ENCODE results near the gene PLAU.

The PLAU gene

DNA sequence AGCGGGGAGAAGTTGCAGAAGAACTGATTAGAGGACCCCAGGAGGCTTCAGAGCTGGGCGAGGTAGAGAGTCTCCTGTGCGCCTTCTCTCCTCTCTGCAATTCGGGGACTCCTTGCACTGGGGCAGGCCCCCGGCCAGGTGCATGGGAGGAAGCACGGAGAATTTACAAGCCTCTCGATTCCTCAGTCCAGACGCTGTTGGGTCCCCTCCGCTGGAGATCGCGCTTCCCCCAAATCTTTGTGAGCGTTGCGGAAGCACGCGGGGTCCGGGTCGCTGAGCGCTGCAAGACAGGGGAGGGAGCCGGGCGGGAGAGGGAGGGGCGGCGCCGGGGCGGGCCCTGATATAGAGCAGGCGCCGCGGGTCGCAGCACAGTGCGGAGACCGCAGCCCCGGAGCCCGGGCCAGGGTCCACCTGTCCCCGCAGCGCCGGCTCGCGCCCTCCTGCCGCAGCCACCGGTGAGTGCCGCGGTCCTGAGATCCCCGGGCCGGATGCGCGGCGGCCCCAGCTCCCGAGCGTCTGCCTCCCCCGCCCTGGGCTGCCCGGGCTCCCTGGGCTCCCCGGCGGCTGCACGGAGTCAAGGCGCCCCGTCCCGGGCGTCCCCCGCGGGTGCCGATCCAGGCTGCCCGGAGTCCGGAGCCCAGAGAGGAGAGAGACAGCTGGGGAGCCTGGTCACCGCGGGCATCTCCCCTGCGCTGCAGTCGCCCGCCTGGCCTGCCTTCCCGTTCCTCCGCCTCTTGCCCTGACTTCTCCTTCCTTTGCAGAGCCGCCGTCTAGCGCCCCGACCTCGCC lies at the start of gene PLAU:
Gene PLAU, plus strand, starts transcription at position 369 of the 789 bp plus-strand sequence. CDS start 424 bp downstream, outside the sequence.
- peak within 1 kb of the TSS; percentile 89 for H3K4me3 Mint-ChIP-seq
- peaks cover 40% of the 10 kb centered on the region for H3K4me1 Mint-ChIP-seq
- peak within 1 kb of the TSS; percentile 48 for H3K27ac Mint-ChIP-seq
- DNase-seq (ENCODE audit: low spot score in 2 of 2) (peak in 1 of 2 donors; percentile 68), ATAC-seq (peak; percentile 64)
- H3K36me3 Mint-ChIP-seq, result peaks cover 12% of the 10 kb centered on the region
- no peaks in the 10 kb centered on the region for H3K9me3 Mint-ChIP-seq

GRCh38 chr10:73862011-73862410 lies 48.9 kb upstream of the PLAU start:
- H3K4me1 Mint-ChIP-seq, result peaks cover 70% of the 10 kb centered on the region
- no peaks in the 10 kb centered on the region for H3K9me3 Mint-ChIP-seq
- no peak for ATAC-seq
- peaks cover 29% of the 10 kb centered on the region for H3K36me3 Mint-ChIP-seq
- DNase-seq (ENCODE audit: low spot score in 2 of 2), result no peak
- H3K27ac Mint-ChIP-seq, result no peak overlapping the region
- H3K4me3 Mint-ChIP-seq, result no peak overlapping the region

DNA sequence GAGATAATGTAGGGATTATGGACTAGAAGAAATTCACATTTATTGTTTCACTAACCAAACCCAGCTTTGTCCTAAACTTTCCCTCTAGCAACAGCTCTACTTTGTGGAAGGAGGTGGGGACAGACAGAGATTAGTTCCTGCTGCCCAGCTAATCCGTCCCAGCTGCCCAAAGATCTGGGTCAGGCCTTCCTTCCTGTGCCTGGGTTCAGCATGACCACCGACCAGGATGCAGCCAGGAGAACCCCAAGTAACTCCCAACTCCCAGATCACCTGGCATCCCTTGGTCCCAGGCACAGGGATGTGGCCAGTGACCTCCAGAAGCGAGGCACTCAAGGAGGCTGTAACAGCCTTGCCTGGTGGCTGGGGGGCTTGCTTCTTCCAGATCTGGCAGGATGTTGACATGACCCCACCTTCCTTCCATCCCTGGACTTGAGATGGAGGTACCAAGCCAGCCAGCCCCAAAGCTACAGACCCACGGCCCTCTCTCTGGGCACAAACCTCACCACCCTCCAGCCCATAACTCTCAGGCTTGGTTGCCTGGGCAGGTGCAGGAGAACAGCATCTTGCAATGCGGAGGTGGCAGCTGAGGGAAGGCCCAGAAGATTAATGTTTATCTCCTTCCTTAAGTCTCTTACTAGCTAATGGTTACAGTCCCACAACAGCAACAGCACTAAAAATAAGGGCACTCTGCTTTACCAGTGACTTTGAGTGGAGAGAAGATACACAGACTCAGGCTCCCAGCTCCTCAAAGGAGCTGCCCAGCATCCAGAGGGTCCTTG lies 47.7 kb upstream of the PLAU start:
- no peak for DNase-seq (ENCODE audit: low spot score in 2 of 2)
- Mint-ChIP-seq H3K4me3 (no peak overlapping the region), H3K27ac (peak overlapping the region; percentile 99), H3K4me1 (peaks cover 66% of the 10 kb centered on the region), H3K36me3 (peaks cover 25% of the 10 kb centered on the region), H3K9me3 (no peaks in the 10 kb centered on the region)
- no peak for ATAC-seq

DNA sequence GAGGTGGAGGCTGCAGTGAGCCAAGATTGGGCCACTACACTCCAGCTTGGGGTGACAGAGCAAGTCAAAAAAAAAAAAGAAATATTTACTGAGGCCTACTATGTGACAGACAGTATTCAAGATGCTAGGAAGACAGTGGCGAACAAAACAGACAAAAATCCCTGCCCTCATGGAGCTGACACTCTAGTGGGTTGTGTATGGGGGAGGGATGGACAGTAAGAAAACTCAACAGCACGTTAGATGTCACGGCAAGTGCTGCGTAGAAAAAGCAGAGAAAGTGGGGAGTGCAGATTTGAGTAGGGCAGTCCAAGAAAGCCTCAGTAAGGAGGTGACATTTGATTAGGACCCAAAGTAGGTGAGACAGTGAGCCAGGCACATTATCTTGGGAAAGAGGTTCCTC lies 46.7 kb upstream of the PLAU start:
- H3K27ac Mint-ChIP-seq, result peak overlapping the region; percentile 99

GRCh38 chr10:73865107-73865458 lies 45.8 kb upstream of the PLAU start:
- H3K9me3 Mint-ChIP-seq, result no peaks in the 10 kb centered on the region
- H3K4me3 Mint-ChIP-seq, result peak overlapping the region; percentile 89
- peak overlapping the region; percentile 99 for H3K27ac Mint-ChIP-seq
- peaks cover 15% of the 10 kb centered on the region for H3K36me3 Mint-ChIP-seq
- peaks cover 56% of the 10 kb centered on the region for H3K4me1 Mint-ChIP-seq
- DNase-seq (ENCODE audit: low spot score in 2 of 2) (no peak), ATAC-seq (no peak)

More for the DNA sequence above, 46.7 kb upstream of the PLAU start:
- peaks cover 63% of the 10 kb centered on the region for H3K4me1 Mint-ChIP-seq
- H3K36me3 Mint-ChIP-seq, result peaks cover 24% of the 10 kb centered on the region
- H3K9me3 Mint-ChIP-seq, result no peaks in the 10 kb centered on the region
- ATAC-seq (no peak), DNase-seq (ENCODE audit: low spot score in 2 of 2) (no peak)
- H3K4me3 Mint-ChIP-seq, result peak overlapping the region; percentile 89

GRCh38 chr10:73865459-73866442 lies 45.2 kb upstream of the PLAU start:
- peak in 1 of 2 donors; percentile 71 for DNase-seq (ENCODE audit: low spot score in 2 of 2)
- ATAC-seq, result peak; percentile 74
- Mint-ChIP-seq H3K9me3 (no peaks in the 10 kb centered on the region), H3K4me1 (peaks cover 56% of the 10 kb centered on the region), H3K4me3 (peak overlapping the region; percentile 89), H3K27ac (peak overlapping the region; percentile 99), H3K36me3 (peaks cover 15% of the 10 kb centered on the region)

- Mint-ChIP-seq H3K27ac (peak overlapping the region; percentile 99), H3K9me3 (no peaks in the 10 kb centered on the region), H3K4me1 (peaks cover 63% of the 10 kb centered on the region), H3K36me3 (peaks cover 12% of the 10 kb centered on the region), H3K4me3 (peak overlapping the region; percentile 89)
- DNase-seq (ENCODE audit: low spot score in 2 of 2) (no peak), ATAC-seq (no peak)
Observed at GRCh38 chr10:73866621-73867020, 44.3 kb upstream of the PLAU start.

DNA sequence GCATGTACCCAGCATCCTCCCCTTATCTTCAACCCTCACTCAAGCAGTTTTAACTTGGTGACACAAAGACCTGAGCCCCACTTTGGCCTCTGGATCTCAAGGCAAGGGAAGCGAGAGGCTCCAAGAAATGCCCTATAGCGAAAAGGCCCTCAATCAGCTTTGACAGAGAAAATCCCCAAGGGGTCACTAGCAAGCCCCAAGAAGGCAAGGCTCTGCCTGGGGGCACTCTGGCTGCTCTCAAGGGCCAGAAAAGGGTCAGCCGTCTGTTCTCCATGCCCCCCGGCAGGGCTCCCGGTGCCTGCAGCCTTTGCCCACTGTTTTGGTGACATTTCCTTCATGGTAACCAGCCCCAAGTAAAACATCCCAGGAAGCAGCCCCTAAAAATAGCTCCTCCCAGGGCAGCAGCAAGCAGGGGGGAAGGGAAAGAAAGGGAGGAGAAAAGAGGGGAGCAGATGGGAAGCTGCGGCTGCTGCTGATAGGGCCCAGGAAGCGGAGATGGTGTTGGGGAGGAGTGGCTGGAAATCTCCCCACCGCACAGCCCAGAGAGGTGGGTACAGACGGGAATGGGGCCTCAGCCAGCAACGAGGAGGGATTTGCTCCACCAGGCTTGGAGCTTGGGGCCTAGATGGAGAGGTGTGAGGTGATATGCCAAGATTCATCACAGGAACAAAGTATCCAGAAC lies 43.7 kb upstream of the PLAU start:
- Mint-ChIP-seq H3K4me3 (no peak overlapping the region), H3K4me1 (peaks cover 69% of the 10 kb centered on the region), H3K9me3 (no peaks in the 10 kb centered on the region), H3K36me3 (peaks cover 12% of the 10 kb centered on the region), H3K27ac (peak overlapping the region; percentile 99)
- ATAC-seq, result no peak
- no peak for DNase-seq (ENCODE audit: low spot score in 2 of 2)

DNA sequence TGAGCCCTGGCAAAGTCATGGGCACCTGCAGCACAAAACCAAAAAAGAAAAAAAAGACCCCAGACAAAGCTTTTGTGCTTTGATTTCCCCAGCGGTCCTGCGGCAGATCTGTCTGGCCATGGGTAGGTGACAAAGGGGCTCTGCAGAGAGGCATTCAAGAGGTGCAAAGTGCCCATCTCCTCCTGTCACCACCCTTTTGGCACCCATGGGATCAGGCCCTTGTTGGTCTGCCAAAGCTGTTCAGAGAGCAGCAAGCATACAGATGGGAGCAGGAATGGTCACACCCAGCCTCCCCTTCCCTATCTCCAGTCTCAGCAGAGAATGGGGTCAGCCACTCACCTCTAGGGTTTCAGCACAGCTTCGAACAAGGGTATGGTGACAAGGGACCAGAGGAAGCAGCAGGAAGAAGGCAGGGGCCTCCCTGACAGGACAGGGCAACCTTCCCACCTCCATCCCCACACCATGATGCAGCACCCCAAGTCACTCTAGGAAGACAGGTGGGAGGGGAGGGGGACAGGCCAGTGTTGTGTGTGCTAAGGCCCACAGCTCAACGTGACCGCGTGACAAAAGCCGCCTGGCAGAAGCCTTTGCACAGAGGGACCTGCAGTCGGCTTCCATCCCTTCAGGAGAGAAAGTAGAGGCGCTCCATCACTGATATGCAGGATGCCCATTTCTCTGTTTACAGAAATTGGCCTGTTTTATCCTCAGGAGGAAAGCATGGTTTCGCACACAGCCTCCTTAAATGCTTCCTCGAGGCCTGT lies 42.9 kb upstream of the PLAU start:
- Mint-ChIP-seq H3K4me3 (no peak overlapping the region), H3K27ac (peak overlapping the region; percentile 99), H3K4me1 (peaks cover 77% of the 10 kb centered on the region), H3K9me3 (no peaks in the 10 kb centered on the region), H3K36me3 (peaks cover 19% of the 10 kb centered on the region)
- ATAC-seq, result no peak
- DNase-seq (ENCODE audit: low spot score in 2 of 2), result no peak

DNA sequence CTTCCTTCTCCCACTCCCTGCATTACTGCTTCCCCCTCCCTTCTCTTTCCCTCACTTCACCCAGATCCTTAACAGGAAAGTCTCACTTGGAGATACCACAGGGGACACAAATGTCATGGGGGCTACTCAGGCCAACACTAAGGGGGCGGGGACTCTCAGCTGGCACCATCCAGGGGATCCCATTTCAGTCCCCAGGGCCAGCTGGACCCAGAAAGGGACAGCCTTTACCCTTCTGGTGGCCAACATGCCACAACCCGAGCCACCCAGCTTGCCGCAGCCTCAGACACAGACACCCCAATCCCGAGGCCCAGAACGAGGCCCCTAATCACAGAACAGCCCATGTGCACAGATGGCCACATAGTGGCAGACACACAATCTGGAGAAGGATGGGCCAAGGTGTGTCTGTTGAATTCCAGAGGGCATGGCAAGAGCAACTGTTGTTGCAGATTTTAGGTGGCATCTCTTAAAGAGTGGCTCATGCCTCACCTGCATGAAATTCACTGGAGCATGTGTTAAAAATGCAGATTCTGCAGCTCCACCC lies 42.2 kb upstream of the PLAU start:
- ATAC-seq (no peak), DNase-seq (ENCODE audit: low spot score in 2 of 2) (no peak)
- Mint-ChIP-seq H3K27ac (peak overlapping the region; percentile 99), H3K9me3 (no peaks in the 10 kb centered on the region), H3K4me3 (no peak overlapping the region), H3K36me3 (peaks cover 22% of the 10 kb centered on the region), H3K4me1 (peaks cover 81% of the 10 kb centered on the region)

DNA sequence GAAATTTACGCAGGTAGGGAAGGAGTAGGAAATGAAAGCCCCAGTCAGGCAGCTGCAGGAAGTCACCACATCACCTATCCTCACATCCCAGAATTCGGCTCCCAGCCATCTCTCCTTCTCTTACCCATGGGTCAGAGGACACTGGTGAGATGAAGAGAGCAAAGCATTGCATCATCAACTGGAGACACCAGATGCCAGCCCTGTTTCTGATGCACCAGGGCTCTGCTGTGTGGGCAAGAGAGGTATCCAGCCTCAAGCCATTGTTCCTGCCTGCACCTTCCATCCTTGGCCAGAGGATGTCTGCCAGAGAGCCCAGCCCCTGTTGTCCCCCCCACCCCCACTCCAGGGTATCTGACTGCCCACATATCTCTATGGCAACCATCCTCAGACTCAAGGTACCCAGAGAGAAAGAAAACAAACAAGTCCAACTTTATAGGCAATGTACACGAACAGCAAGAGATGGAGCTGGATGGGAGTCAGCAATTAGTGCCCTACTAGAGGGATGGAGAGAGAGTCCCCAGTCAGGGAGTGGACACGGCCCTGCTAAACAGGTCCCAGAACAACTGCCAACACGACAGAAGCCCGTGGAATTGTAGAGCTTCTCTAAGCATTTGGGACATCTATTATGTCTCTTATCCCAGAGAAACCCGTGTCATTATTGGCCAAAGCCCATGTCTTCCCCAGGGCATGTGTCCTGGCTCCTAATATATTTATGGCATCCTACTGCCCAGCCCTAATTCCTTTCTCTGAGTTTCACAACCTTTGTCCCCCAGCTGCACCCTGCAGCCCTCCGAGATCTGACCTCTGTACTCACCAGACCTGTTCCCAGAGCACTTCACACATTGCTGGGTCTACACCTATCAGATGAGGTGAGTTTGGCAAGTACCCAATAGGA lies 39.4 kb upstream of the PLAU start:
- peaks cover 68% of the 10 kb centered on the region for H3K4me1 Mint-ChIP-seq
- no peaks in the 10 kb centered on the region for H3K9me3 Mint-ChIP-seq
- ATAC-seq (no peak), DNase-seq (ENCODE audit: low spot score in 2 of 2) (no peak)
- peaks cover 16% of the 10 kb centered on the region for H3K36me3 Mint-ChIP-seq
- peak overlapping the region; percentile 82 for H3K27ac Mint-ChIP-seq
- no peak overlapping the region for H3K4me3 Mint-ChIP-seq

DNA sequence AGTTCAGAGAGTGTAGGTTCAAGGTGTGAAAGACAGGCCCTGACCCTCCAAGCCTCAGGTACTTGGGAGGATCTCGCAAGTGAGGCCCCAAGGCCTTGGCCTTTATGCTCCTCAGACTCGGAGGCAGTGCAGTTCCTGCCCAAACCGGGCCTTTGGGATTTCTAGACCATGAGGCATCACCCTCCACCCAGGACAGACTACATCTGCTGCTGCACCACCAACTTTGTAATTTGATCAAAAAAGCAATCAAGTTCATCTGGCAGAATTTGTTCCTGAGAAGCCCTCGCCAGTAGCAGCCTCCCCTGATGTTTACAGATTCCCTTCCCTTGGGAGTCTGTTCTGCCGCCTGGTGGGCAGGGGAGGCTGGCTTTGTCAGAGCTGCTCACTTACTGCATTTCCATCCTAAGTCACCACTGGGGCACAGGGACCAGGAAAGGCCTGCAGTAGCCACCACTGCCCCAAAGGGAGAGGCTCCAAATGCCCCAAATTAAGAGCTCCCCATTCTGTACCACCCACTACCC lies 38.7 kb upstream of the PLAU start:
- no peak for ATAC-seq
- H3K36me3 Mint-ChIP-seq, result peaks cover 16% of the 10 kb centered on the region
- H3K27ac Mint-ChIP-seq, result peak overlapping the region; percentile 82
- H3K4me1 Mint-ChIP-seq, result peaks cover 62% of the 10 kb centered on the region
- peak overlapping the region; percentile 80 for H3K4me3 Mint-ChIP-seq
- DNase-seq (ENCODE audit: low spot score in 2 of 2), result no peak
- no peaks in the 10 kb centered on the region for H3K9me3 Mint-ChIP-seq
